AG10803 (cell line): ENCODE results near the gene RIPPLY1.
A peak's percentile ranks its signal among the peaks of the same experiment; 100 is the strongest.

Experiments used
- DNase-seq: peaks from one replicate; pipeline ENCODE4 v3.0.0; 2010; ENCODE audit warnings: low read depth
- H3K4me3 ChIP-seq: 2 replicates; pipeline ENCODE4 v1.5.1; 2011; ENCODE audit warnings: mild to moderate bottlenecking, low read length, control low read depth
- TF ChIP-seq, protein P1 (sequence below): conservative IDR thresholded peaks from 2 replicates; pipeline ENCODE4 v1.5.1; 2011; ENCODE audit warnings: mild to moderate bottlenecking, low read length, control low read depth, inconsistent platforms

Gene RIPPLY1

DNA sequence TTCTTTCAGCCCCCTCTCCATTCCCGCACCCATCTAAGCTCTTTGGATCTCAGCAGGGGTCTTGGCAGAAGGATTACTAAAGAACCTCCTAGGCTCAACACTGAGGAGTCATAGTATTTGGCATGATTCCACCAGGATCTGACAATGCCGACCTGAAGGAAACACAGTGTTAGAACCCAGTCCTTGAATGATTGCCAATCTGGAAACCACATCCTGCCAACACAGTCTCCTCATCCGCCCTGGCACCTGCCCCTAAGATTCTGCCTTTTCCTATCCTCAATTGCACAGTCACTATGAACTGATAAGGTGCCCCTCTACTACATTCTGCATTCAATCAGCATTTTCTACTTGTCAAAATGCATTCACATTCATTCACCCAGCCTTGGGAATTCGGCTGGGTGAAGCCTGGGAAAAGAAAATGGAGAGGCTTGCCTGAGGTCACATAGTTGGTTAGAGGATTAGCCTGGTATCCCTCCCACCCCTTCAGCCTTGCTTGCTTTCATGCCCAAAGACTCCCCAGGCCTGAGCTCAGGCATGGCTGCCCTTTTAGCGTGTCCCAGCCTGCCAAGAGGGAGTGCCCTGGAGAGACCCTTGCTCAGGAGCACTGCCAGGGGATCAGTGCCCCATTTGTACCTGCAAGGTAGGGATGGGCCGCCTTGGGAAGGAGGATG, 14.8 kb upstream of the RIPPLY1 start:
- H3K4me3 ChIP-seq: no peak overlapping the region
- DNase-seq: peak; percentile 34
- TF ChIP-seq, protein P1, sequence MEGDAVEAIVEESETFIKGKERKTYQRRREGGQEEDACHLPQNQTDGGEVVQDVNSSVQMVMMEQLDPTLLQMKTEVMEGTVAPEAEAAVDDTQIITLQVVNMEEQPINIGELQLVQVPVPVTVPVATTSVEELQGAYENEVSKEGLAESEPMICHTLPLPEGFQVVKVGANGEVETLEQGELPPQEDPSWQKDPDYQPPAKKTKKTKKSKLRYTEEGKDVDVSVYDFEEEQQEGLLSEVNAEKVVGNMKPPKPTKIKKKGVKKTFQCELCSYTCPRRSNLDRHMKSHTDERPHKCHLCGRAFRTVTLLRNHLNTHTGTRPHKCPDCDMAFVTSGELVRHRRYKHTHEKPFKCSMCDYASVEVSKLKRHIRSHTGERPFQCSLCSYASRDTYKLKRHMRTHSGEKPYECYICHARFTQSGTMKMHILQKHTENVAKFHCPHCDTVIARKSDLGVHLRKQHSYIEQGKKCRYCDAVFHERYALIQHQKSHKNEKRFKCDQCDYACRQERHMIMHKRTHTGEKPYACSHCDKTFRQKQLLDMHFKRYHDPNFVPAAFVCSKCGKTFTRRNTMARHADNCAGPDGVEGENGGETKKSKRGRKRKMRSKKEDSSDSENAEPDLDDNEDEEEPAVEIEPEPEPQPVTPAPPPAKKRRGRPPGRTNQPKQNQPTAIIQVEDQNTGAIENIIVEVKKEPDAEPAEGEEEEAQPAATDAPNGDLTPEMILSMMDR: no peak

DNA sequence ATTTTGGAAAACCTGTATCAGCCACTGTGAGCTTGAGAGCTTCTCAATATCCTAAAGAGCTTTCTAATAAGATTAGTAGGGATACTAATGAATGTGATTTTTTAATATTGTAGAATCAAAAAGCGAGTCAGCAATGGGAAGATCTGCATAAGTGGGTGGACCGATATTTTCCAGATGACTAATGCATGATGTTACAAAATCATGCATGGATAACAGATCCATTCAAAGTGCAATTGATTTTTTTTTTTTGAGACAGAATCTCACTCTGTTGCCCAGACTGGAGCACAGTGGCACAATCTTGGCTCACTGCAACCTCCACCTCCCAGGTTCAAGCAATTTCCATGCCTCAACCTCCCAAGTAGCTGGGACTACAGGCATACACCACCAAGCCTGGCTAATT, 9.7 kb upstream of the RIPPLY1 start:
- no peak overlapping the region for H3K4me3 ChIP-seq
- peak; percentile 25 for DNase-seq
- TF ChIP-seq, protein P1: no peak

DNA sequence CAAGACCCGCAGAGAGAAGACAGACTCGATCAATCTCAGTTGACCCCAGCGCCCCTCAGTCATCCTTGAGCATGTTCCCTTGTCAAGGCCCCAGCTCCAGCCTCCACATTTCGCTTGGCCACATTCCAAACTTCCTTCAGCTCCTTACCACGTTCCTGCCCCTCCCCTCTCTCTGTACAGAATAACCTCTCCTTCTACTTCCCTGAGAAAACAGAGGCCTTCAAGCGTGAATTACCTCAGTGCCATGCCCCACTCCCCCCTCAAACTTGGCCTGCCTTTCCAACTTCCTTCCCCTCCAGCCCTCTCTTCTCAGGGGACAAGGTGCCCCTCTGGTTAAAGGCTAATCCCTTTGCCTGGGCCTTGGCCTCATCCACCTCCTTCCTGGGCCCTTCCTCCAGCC, 3.2 kb upstream of the RIPPLY1 start:
- no peak overlapping the region for H3K4me3 ChIP-seq

DNA sequence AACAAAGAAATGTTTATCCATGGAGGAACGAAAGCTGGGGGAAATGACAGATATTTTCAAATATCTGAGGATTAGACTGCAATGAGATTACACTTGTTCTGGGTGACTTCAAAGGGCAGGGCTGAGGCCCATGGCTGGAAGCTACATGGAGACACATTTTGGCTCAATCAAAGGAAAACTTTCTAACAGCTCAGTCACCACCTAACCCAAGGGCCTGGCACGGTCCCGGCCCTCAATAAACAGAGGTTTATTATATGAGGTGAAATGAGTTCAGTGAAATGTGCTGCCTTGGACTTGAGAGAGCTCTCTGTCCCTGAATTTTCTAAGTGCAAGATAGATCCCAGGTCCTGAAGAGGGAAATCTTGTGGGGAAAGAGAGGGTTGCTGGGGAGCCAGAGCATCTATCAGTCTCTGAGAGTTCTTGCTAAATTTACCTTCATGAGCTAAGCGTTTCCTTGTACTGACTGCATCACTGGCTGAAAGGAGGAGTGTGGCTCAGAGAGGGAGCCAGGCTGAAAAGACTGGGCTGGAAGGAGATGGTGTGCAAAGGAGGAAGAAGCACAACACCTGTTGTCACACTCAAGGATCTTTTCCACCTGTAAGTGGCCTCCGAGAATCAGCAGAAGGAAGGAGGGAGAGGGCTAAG, 2.0 kb upstream of the RIPPLY1 start:
- no peak for DNase-seq
- H3K4me3 ChIP-seq: no peak overlapping the region
- TF ChIP-seq, protein P1: no peak

More for the DNA sequence above, 3.2 kb upstream of the RIPPLY1 start:
- TF ChIP-seq, protein P1: no peak
- no peak for DNase-seq

DNA sequence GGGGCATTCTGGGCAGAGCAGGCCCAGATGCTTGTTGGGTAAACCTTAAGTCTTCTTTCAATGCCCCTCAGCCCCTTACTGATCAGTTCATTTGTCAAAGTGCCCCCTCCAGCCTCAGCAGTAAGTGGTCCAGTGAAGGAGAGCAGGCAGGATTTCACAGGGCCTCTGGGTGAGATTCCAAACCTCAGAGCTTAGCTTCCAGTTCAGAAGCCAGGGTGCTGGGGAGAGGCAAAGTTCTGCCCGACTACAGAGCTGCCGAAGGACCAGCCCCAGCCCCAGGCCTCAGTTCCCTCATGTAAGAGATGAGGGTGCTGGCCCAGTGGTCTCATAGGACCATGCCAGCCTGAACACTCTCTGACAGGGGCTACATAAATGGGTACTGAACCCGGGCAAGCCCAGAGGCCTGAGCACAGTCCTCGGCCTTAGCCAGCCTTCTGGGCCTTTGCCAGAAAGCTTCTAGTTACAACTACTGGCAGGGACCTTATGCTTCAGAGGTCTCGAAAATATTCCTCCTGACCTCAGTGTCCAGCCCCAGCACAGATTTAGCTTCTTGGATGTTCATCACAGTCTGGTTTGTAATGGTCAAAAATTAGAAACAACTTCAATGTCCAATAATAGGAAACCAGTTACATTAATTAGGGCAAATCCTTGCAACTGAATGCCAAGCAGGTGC, 851 bp upstream of the RIPPLY1 start:
- no peak for DNase-seq
- no peak overlapping the region for H3K4me3 ChIP-seq
- TF ChIP-seq, protein P1: no peak

DNA sequence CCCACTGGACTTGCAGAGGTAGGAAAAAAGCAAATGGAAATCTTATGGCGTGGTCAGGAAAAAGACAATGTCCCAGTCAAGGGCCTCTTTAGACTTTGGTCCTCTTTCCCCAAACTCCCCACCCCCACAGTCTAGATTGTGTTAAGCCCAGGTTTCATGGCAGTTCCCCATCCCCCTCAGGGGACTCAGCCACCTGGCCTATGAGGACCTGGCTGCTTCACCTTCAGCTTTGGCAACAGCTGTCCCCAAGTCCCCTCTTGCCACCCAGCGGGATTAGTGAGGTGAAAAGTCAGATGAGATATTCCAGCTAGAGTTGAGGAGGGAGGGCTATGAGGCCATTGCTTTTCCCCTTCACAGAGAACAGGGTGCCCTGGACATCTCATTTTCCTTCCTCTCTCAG, 457 bp downstream of the RIPPLY1 start:
- DNase-seq: no peak
- TF ChIP-seq, protein P1: no peak
- no peak overlapping the region for H3K4me3 ChIP-seq

DNA sequence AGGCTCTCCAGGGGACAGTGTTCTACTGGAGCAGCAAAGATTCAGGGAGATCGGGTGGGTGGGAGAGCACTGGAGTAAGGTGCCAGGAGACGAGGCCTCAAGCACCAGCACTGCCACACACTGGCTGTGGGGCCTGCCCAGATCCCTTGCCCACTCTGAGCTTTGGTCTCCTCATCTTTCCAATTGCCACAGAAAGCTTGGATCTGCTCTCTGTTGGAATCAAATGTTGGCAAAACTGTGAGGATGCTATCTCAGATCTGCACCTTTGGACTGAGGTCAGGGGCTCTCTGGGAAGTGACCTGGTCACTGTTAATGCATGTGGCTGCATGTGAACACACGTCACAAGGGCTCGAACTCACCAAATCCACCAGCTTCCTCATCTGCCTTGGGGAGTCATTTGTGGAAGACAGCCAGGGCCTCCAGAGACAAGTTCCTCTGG, 1.3 kb downstream of the RIPPLY1 start:
- TF ChIP-seq, protein P1: no peak

More for the DNA sequence above, 1.3 kb downstream of the RIPPLY1 start:
- no peak for DNase-seq
- no peak overlapping the region for H3K4me3 ChIP-seq
